Activated naive CD8-positive, alpha-beta T cell treated with anti-CD3 and anti-CD28 coated beads, Interleukin-2, amount 50 U/mL, for 24 hours (primary cell): ENCODE measurements around the gene SYK.
"Not testable (repeated sequence)": the region's sequence is repeated elsewhere in the genome, so short reads cannot be mapped to it uniquely, and the experiment has no call there.

ENCODE experiments used
- ATAC-seq: fragments of 150-1000 bp; cut with Tn5 transposase; one replicate; pipeline ENCODE4 v1.10.0; 2021
- DNase-seq: peaks from one replicate; pipeline ENCODE4 v3.0.0; 2021
- H3K27ac Mint-ChIP-seq: one replicate; pipeline ENCODE4 v1.8.0; 2021; ENCODE audit warnings: mild to moderate bottlenecking, mixed read lengths
- H3K27me3 Mint-ChIP-seq: one replicate; pipeline ENCODE4 v1.8.0; 2021; ENCODE audit warnings: mixed read lengths
- H3K36me3 Mint-ChIP-seq: one replicate; pipeline ENCODE4 v1.8.0; 2021; ENCODE audit warnings: low read depth, mixed read lengths
- H3K4me1 Mint-ChIP-seq: one replicate; pipeline ENCODE4 v1.8.0; 2021; ENCODE audit warnings: mixed read lengths
- H3K4me3 Mint-ChIP-seq: one replicate; pipeline ENCODE4 v1.8.0; 2021; ENCODE audit warnings: mild to moderate bottlenecking, moderate library complexity, mixed read lengths
- H3K9me3 Mint-ChIP-seq: one replicate; pipeline ENCODE4 v1.8.0; 2021; ENCODE audit warnings: mixed read lengths

Gene SYK

GRCh38 chr9:90787771-90788460 lies 13.7 kb upstream of the SYK start:
- Mint-ChIP-seq H3K36me3 (no peaks in the 10 kb centered on the region), H3K27ac (no peak overlapping the region), H3K4me3 (no peak overlapping the region), H3K9me3 (peaks cover 5% of the 10 kb centered on the region), H3K4me1 (peaks cover 2% of the 10 kb centered on the region), H3K27me3 (peaks cover 9% of the 10 kb centered on the region)
- ATAC-seq: no peak
- DNase-seq: no peak

- not testable (repeated sequence) for H3K27me3 Mint-ChIP-seq, H3K4me1 Mint-ChIP-seq, H3K36me3 Mint-ChIP-seq, H3K4me3 Mint-ChIP-seq, ATAC-seq, H3K27ac Mint-ChIP-seq, H3K9me3 Mint-ChIP-seq, DNase-seq
Observed at GRCh38 chr9:90788527-90788926, 13.1 kb upstream of the SYK start.

- peaks cover 12% of the 10 kb centered on the region for H3K27me3 Mint-ChIP-seq
- no peaks in the 10 kb centered on the region for H3K36me3 Mint-ChIP-seq
- H3K4me1 Mint-ChIP-seq: peaks cover 10% of the 10 kb centered on the region
- ATAC-seq (no peak), DNase-seq (no peak)
- H3K4me3 Mint-ChIP-seq: no peak overlapping the region
- no peak overlapping the region for H3K27ac Mint-ChIP-seq
- H3K9me3 Mint-ChIP-seq: peaks cover 5% of the 10 kb centered on the region
Observed at GRCh38 chr9:90789408-90789807, 12.2 kb upstream of the SYK start.

- ATAC-seq: no peak
- no peak for DNase-seq
- Mint-ChIP-seq H3K27ac (no peak overlapping the region), H3K4me3 (no peak overlapping the region), H3K9me3 (peaks cover 5% of the 10 kb centered on the region), H3K36me3 (no peaks in the 10 kb centered on the region), H3K4me1 (peaks cover 10% of the 10 kb centered on the region), H3K27me3 (peaks cover 12% of the 10 kb centered on the region)
Observed at GRCh38 chr9:90789862-90790261, 11.8 kb upstream of the SYK start.

GRCh38 chr9:90793024-90793423 lies 8.6 kb upstream of the SYK start:
- H3K4me3 Mint-ChIP-seq, ATAC-seq, DNase-seq, H3K9me3 Mint-ChIP-seq, H3K27ac Mint-ChIP-seq, H3K36me3 Mint-ChIP-seq: not testable (repeated sequence)
- Mint-ChIP-seq H3K27me3 (peaks cover 23% of the 10 kb centered on the region), H3K4me1 (peaks cover 12% of the 10 kb centered on the region)

- Mint-ChIP-seq H3K27ac (no peak overlapping the region), H3K4me3 (no peak overlapping the region), H3K4me1 (peaks cover 12% of the 10 kb centered on the region), H3K27me3 (peaks cover 25% of the 10 kb centered on the region), H3K36me3 (no peaks in the 10 kb centered on the region), H3K9me3 (peaks cover 5% of the 10 kb centered on the region)
- ATAC-seq: no peak
- no peak for DNase-seq
Observed at GRCh38 chr9:90793729-90794128, 7.9 kb upstream of the SYK start.

- ATAC-seq (no peak), DNase-seq (no peak)
- Mint-ChIP-seq H3K36me3 (no peaks in the 10 kb centered on the region), H3K4me3 (no peak overlapping the region), H3K4me1 (peaks cover 10% of the 10 kb centered on the region), H3K27me3 (peaks cover 34% of the 10 kb centered on the region), H3K27ac (no peak overlapping the region), H3K9me3 (peaks cover 5% of the 10 kb centered on the region)
Observed at GRCh38 chr9:90795084-90795483, 6.5 kb upstream of the SYK start.

- peaks cover 4% of the 10 kb centered on the region for H3K9me3 Mint-ChIP-seq
- no peak overlapping the region for H3K4me3 Mint-ChIP-seq
- DNase-seq (no peak), ATAC-seq (no peak)
- H3K36me3 Mint-ChIP-seq: no peaks in the 10 kb centered on the region
- H3K27me3 Mint-ChIP-seq: peaks cover 38% of the 10 kb centered on the region
- H3K27ac Mint-ChIP-seq: no peak overlapping the region
- H3K4me1 Mint-ChIP-seq: peaks cover 10% of the 10 kb centered on the region
Observed at GRCh38 chr9:90795871-90796317, 5.7 kb upstream of the SYK start.

- Mint-ChIP-seq H3K4me3 (no peak overlapping the region), H3K9me3 (no peaks in the 10 kb centered on the region), H3K36me3 (no peaks in the 10 kb centered on the region), H3K4me1 (peaks cover 4% of the 10 kb centered on the region), H3K27ac (no peak overlapping the region), H3K27me3 (peaks cover 52% of the 10 kb centered on the region)
- ATAC-seq (no peak), DNase-seq (no peak)
Observed at GRCh38 chr9:90799271-90799852, 2.3 kb upstream of the SYK start.

GRCh38 chr9:90801973-90802322 lies 329 bp downstream of the SYK start:
- DNase-seq: no peak
- Mint-ChIP-seq H3K36me3 (no peaks in the 10 kb centered on the region), H3K4me3 (peak overlapping the region; percentile 66), H3K27me3 (peaks cover 54% of the 10 kb centered on the region), H3K27ac (peak overlapping the region; percentile 10), H3K4me1 (peaks cover 17% of the 10 kb centered on the region), H3K9me3 (no peaks in the 10 kb centered on the region)
- ATAC-seq: no peak

- DNase-seq: no peak
- H3K36me3 Mint-ChIP-seq: no peaks in the 10 kb centered on the region
- peak overlapping the region; percentile 51 for H3K27ac Mint-ChIP-seq
- no peaks in the 10 kb centered on the region for H3K9me3 Mint-ChIP-seq
- H3K4me1 Mint-ChIP-seq: peaks cover 17% of the 10 kb centered on the region
- peaks cover 54% of the 10 kb centered on the region for H3K27me3 Mint-ChIP-seq
- no peak for ATAC-seq
- H3K4me3 Mint-ChIP-seq: peak overlapping the region; percentile 66
Observed at GRCh38 chr9:90802386-90802985, 867 bp downstream of the SYK start.

- ATAC-seq (no peak), DNase-seq (no peak)
- Mint-ChIP-seq H3K36me3 (no peaks in the 10 kb centered on the region), H3K4me1 (peaks cover 22% of the 10 kb centered on the region), H3K4me3 (peak overlapping the region; percentile 27), H3K27ac (no peak overlapping the region), H3K9me3 (no peaks in the 10 kb centered on the region), H3K27me3 (peaks cover 48% of the 10 kb centered on the region)
Observed at GRCh38 chr9:90803860-90804593, 2.4 kb downstream of the SYK start.

- ATAC-seq (no peak), DNase-seq (no peak)
- no peak overlapping the region for H3K4me3 Mint-ChIP-seq
- no peak overlapping the region for H3K27ac Mint-ChIP-seq
- no peaks in the 10 kb centered on the region for H3K36me3 Mint-ChIP-seq
- H3K27me3 Mint-ChIP-seq: peaks cover 37% of the 10 kb centered on the region
- H3K9me3 Mint-ChIP-seq: no peaks in the 10 kb centered on the region
- H3K4me1 Mint-ChIP-seq: peaks cover 22% of the 10 kb centered on the region
Observed at GRCh38 chr9:90805006-90805996, 3.7 kb downstream of the SYK start.

GRCh38 chr9:90807006-90807405 lies 5.4 kb downstream of the SYK start:
- Mint-ChIP-seq H3K4me3 (no peak overlapping the region), H3K27ac (no peak overlapping the region), H3K27me3 (peaks cover 27% of the 10 kb centered on the region), H3K4me1 (peaks cover 22% of the 10 kb centered on the region), H3K36me3 (no peaks in the 10 kb centered on the region), H3K9me3 (no peaks in the 10 kb centered on the region)
- DNase-seq (no peak), ATAC-seq (no peak)
